ENCODE data around the gene RBMXL3. TPM values are rescaled to one million over a fixed set of nuclear protein-coding genes. Genes with fewer than 3 reads are reported as not detected.
"Not testable (repeated sequence)": the region's sequence is repeated elsewhere in the genome, so short reads cannot be mapped to it uniquely, and the experiment has no call there.

Gene RBMXL3
- total RNA-seq, 2 donors from 2014 or later: 1.4 TPM; not detected in 1

DNA sequence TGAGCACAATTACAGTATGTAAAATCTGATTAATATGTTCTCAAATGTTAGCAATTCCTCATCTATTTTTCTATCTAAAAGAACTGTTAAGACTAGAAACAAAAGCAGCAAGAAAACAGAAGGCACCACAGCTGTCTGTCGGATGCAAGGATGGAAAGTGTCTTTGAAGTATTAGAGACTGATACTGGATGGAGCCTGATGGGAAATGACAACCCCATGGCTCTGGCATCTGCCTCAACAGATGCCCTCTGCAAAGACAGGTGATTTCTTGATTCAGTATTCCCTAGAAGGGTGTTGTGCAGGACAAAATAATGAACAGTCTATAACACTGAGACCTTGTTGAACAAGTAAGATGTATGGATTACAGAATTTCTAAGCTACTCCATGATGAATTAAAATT is 24.9 kb downstream of the RBMXL3 start:
- TF ChIP-seq POLR2AphosphoS5 (IDR thresholded peaks at IDR 0.05): no peak
- TF ChIP-seq POLR2A (IDR thresholded peaks at IDR 0.05): no peak
- TF ChIP-seq, protein P1, sequence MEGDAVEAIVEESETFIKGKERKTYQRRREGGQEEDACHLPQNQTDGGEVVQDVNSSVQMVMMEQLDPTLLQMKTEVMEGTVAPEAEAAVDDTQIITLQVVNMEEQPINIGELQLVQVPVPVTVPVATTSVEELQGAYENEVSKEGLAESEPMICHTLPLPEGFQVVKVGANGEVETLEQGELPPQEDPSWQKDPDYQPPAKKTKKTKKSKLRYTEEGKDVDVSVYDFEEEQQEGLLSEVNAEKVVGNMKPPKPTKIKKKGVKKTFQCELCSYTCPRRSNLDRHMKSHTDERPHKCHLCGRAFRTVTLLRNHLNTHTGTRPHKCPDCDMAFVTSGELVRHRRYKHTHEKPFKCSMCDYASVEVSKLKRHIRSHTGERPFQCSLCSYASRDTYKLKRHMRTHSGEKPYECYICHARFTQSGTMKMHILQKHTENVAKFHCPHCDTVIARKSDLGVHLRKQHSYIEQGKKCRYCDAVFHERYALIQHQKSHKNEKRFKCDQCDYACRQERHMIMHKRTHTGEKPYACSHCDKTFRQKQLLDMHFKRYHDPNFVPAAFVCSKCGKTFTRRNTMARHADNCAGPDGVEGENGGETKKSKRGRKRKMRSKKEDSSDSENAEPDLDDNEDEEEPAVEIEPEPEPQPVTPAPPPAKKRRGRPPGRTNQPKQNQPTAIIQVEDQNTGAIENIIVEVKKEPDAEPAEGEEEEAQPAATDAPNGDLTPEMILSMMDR (IDR thresholded peaks at IDR 0.05): no peak
- H3K27ac ChIP-seq: no peak overlapping the region
- H3K36me3 ChIP-seq: no peaks in the 10 kb centered on the region
- DNase-seq (ENCODE audit: low spot score): no peak
- WGBS: 87% methylated on average over 1 of the region's 1 CpG
- no peaks in the 10 kb centered on the region for H3K4me1 ChIP-seq (replicated peaks)
- H3K9me3 ChIP-seq: no peaks in the 10 kb centered on the region
- no peak overlapping the region for H3K4me3 ChIP-seq
- intact Hi-C loops (cut with DNase I): no loop called here
- no peaks in the 10 kb centered on the region for H3K27me3 ChIP-seq (replicated peaks; ENCODE audit: insufficient read depth)

GRCh38 chrX:115214605-115215004 is 25.4 kb downstream of the RBMXL3 start:
- no peak overlapping the region for H3K27ac ChIP-seq
- H3K4me3 ChIP-seq: no peak overlapping the region
- H3K4me1 ChIP-seq (replicated peaks): no peaks in the 10 kb centered on the region
- no peaks in the 10 kb centered on the region for H3K9me3 ChIP-seq
- 66% methylated on average over 3 of the region's 3 CpGs for WGBS
- TF ChIP-seq, protein P1 (IDR thresholded peaks at IDR 0.05): no peak
- TF ChIP-seq POLR2AphosphoS5 (IDR thresholded peaks at IDR 0.05) (no peak), POLR2A (IDR thresholded peaks at IDR 0.05) (no peak)
- H3K27me3 ChIP-seq (replicated peaks; ENCODE audit: insufficient read depth): no peaks in the 10 kb centered on the region
- H3K36me3 ChIP-seq: no peaks in the 10 kb centered on the region
- intact Hi-C loops (cut with DNase I): no loop called here
- no peak for DNase-seq (ENCODE audit: low spot score)

DNA sequence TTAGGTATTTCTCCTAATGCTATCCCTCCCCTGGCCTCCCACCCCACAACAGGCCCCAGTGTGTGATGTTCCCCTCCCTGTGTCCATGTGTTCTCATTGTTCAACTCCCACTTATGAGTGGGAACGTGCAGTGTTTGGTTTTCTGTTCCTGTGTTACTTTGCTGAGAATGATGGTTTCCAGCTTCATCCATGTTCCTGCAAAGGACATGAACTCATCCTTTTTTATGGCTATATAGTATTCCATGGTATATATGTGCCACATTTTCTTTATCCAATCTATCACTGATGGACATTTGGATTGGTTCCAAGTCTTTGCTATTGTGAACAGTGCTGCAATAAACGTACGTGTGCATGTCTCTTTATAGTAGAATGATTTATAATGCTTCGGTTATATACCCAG is 28.1 kb downstream of the RBMXL3 start:
- H3K9me3 ChIP-seq; H3K4me1 ChIP-seq (replicated peaks); intact Hi-C loops (cut with DNase I); DNase-seq (ENCODE audit: low spot score); H3K27me3 ChIP-seq (replicated peaks; ENCODE audit: insufficient read depth); H3K4me3 ChIP-seq; H3K36me3 ChIP-seq; H3K27ac ChIP-seq: not testable (repeated sequence)
- 87% methylated on average over 4 of the region's 4 CpGs for WGBS

GRCh38 chrX:115226929-115227328 is 37.7 kb downstream of the RBMXL3 start:
- 20% methylated on average over 1 of the region's 1 CpG for WGBS
- Histone ChIP-seq H3K27ac (no peak overlapping the region), H3K4me3 (no peak overlapping the region), H3K36me3 (no peaks in the 10 kb centered on the region), H3K9me3 (no peaks in the 10 kb centered on the region), H3K4me1 (replicated peaks) (no peaks in the 10 kb centered on the region), H3K27me3 (replicated peaks; ENCODE audit: insufficient read depth) (no peaks in the 10 kb centered on the region)
- intact Hi-C loops (cut with DNase I): loop anchor here (5.0 kb wide), 1 partner anchor 60 kb away; the partner anchor contains the start of gene LUZP4
- DNase-seq (ENCODE audit: low spot score): no peak
- no peak for TF ChIP-seq POLR2AphosphoS5 (IDR thresholded peaks at IDR 0.05)
- TF ChIP-seq, protein P1 (IDR thresholded peaks at IDR 0.05): peak in 2 of 4 experiments; percentile 22 to 43

- WGBS: 16% methylated on average over 4 of the region's 4 CpGs
- no peak for TF ChIP-seq POLR2A (IDR thresholded peaks at IDR 0.05)
- TF ChIP-seq POLR2AphosphoS5 (IDR thresholded peaks at IDR 0.05): no peak
- TF ChIP-seq, protein P1 (IDR thresholded peaks at IDR 0.05): no peak
Observed at GRCh38 chrX:115229337-115230003, 40.3 kb downstream of the RBMXL3 start.

More at GRCh38 chrX:115229337-115230003, 40.3 kb downstream of the RBMXL3 start:
- intact Hi-C loops (cut with DNase I): loop anchor here (5.0 kb wide), 1 partner anchor 58 kb away; the partner anchor contains the start of gene LUZP4
- H3K4me3 ChIP-seq: no peak overlapping the region
- H3K27me3 ChIP-seq (replicated peaks; ENCODE audit: insufficient read depth): no peaks in the 10 kb centered on the region
- DNase-seq (ENCODE audit: low spot score): no peak
- no peak overlapping the region for H3K27ac ChIP-seq
- no peaks in the 10 kb centered on the region for H3K4me1 ChIP-seq (replicated peaks)
- no peaks in the 10 kb centered on the region for H3K36me3 ChIP-seq
- no peaks in the 10 kb centered on the region for H3K9me3 ChIP-seq
